LoVo (cell line): ENCODE data around the gene ZNF385A.
"Not testable (repeated sequence)": the region's sequence is repeated elsewhere in the genome, so short reads cannot be mapped to it uniquely, and the experiment has no call there.

ENCODE experiments used
- DNase-seq: peaks from one replicate; pipeline ENCODE4 v3.0.0-alpha.2; 2016; ENCODE audit warnings: low spot score

Gene ZNF385A

DNA sequence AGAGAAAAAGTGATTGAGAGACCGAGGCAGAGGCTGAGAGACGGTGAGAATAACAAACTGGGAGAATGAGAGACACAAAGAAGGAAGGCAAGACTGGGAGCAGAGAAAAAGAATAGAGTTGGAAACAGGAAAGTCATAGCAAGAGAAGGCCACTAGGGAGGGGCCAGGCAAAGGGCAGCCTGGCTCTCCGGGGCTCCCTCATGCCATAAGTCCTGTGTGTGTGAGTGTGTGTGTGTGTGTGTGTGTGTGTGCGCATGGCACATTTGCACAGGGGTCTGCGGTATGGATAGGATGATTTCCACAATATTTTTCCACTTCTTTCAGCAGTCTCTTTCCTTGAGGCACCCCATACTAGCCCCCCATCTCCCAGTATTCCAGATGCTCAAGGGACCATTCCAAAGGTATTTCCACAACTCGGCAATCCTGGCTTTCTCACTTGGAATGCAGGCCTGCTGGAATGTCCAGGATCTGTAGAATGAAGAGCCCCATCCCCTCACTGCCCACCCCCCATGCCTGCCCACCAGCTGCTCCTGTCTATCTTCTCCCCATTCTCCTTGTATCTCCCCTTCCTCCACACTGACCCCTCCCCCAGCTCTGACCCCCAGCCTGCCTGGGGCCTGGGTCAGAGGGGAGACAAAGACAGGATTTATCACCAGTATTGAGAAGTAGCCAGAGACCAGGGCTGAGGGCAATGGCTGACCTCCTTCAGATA, 29.3 kb downstream of the ZNF385A start:
- DNase-seq = no peak

DNA sequence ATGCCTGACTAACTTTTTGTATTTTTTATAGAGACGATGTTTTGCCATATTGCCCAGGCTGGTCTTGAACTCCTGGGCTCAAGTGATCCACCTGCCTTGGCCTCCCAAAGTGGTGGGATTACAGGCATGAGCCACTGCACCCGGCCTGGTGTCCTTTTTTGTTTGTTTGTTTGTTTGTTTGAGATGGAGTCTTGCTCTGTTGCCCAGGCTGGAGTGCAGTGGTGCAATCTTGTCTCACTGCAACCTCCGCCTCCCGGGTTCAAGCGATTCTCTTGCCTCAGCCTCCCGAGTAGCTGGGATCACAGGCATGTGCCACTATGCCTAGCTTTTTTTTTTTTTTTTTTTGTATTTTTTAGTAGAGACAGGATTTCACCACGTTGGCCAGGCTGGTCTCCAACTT, 30.3 kb downstream of the ZNF385A start:
- not testable (repeated sequence) for DNase-seq

DNA sequence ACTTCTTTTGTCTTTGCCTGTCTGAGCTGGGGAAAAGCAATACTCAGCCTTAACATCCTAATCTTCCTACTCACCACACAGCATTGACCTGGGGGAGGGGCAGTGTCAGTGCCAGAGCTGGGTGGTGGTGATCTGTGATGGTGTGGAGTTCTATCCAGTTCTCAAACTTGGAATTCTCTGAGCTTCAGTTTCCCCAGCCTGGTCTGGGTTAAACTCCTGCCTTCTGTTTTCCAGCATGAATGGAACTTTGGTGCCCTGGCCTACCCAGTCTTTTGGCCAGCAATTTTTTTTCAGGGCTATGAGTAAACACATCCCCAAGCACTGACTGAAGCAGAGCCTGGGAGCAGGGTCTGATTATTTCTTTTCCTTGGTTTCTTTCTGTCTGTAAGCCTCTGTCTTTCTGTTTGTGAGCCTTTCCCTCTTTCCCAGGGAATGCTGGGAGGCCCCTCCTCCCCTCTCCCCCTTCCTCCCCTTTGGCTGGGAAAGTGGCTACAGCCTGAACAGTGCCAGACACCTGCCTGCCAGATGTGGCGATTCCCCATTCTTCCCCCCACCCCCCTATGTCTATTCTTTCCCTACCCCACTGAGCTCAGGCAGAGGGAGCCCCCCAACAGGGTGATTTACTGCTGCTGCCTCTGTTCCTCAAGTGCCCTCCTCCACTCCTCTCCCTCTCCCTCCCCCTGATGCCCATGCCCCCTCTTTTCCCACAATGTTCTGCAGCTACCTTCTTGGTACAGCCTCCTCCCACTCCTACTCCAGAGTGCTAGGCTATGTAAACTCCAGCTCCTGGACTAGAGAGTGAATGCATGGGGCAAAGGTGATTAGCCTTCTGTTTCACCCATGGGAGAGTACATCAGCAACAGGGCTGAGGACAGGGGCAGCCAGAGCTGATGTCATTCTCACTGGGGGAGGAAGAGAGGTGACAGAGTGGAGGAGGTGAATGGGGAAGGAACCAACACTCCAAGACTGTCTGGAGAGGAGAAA, 31.4 kb downstream of the ZNF385A start:
- no peak for DNase-seq

GRCh38 chr12:54352022-54352531, 32.5 kb downstream of the ZNF385A start:
- no peak for DNase-seq

GRCh38 chr12:54351341-54351740, 33.2 kb downstream of the ZNF385A start:
- no peak for DNase-seq

DNA sequence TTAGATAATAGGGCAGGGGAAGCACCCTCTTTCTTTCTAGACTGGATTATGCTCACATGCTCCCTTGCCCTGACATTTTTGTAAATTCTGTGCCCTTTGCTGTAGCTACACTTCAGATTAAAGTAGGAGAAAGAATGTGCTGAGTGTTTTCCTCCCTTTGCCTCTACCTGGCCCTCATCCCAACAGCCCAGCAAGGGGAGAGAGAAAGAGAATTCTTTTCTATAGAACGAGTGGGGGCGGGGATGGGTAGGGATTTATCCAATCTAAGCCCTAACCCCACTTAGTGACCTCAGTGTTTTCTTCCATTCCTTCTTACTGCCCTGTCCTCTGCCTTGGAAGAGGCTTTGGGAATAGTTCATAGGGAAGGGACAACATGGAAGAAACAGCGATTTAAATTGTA, 33.8 kb downstream of the ZNF385A start:
- no peak for DNase-seq

DNA sequence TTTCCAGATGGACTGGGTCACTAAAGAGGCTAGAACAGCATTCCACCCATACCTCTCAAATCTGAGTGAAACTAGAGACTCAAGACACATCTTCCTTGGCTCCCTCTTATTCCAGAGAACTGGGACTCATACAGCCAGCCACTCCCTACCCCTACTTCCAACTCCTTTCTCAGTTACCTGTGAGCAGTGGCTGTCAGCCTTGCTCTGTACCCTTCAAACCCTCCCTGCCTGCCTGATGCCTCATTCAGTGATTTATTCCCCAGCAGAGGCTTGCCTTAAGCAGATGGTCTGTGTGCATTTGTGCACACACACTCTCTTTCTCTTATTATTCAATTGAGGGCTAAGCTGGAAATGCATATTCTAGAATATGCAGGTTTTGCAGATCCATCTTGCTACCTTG, 34.9 kb downstream of the ZNF385A start:
- no peak for DNase-seq

- no peak for DNase-seq
These were observed 35.5 kb downstream of the ZNF385A start for GRCh38 chr12:54349036-54349435.

DNA sequence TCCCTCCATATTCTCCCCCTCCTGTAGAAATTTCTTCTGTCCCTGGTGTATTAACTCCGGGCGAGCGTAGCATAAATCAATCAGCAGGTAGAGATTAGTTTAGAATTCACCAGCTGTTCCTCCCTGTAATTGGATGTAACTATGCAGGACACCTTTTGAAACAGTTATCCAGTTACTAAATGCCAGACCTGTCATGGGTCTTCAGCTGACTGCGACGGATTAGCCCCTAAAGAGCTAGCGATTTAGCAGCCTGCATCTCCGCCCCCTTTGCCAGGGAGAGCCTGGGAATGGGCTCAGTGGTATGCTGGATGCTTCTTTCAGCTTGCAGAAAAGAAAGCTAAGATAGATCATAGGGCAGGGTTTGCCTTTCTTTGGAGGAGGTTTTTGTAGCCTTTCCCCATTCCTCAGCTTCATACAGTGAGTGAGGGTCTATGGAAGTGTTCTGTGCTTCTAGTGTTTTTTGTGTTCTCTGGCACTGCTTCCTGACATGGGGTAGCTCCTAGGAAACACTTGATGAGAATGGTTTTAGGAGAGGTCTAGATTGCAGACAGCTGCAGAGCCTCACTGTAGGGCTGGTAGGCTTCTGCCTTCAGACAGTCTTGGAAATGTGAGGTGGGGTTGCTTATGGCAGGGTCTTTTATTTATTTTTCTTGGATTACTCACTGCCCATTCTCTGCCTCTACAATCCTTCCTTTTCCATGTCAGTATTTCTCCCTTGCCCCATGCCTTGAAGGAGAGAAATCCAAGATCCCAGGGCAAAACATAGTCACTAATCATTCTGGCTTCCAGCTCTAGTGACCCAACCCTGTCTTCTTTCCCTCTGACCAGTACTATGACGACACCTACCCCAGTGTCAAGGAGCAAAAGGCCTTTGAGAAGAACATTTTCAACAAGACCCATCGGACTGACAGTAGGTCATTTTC, 42.9 kb downstream of the ZNF385A start:
- no peak for DNase-seq

- no peak for DNase-seq
These were observed 43.7 kb downstream of the ZNF385A start for GRCh38 chr12:54340846-54341245.

DNA sequence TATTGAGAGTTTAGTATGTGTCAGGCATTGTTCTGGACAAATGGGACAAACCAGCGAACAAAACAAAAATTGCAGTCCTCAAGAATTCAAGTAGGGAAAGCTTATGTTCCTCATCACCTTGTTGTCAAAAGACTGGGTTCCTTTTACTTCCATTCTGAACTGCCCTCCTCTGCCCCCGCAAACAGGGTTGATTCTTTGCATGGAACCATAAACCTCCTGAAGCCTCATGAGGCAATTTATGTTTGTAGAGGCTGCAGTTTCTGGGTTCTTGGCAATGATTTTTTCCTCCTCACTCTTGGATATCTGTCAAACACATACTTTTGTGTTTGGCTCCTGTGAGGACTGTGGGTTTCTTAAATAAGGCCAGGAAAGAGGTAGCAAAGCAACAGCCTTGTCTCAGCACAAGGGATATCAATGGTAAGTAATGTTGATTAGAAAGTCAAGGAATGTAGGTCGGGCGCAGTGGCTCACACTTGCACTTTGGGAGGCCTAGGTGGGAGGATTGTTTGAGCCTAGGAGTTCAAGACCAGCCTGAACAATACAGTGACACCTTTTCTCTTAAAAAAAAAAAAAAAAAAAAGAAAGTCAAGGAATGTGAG, 45.7 kb downstream of the ZNF385A start:
- no peak for DNase-seq

DNA sequence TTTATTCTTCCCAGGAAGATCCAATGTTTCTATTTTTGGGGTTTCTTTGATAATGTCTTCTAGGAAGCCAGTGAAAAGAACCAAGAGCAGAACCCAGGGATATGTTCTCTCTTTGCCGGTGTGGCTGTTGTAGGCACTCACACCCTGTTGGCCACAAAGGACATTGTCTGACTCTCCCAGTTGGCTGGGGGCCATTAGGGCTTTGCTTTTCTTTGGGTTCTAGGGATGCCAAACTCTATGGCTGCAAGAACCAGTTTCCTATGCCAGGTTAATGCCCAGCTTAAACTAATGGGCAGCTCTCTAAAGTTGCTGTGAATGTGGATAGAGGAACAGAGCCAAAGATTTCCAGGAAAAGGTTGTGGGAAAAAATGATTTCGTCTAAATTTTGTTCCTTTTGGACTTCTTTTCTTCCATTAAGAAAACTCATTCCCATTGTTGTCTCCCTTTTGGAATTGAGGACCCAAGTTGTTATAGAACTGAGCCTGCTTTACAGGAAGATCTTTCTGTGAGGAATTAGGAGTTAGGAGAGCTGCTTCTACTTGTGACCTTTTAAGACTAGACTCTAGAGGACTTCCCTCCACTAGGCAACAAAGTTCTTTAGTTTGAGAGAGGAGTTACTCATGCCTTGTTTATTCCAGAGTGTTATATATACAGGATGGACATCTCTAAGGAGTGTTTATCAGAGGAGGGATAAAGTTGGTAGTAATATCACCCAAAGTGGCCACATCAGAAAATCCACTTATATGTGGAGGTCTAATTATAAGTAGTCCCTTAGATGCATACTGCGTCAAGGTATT, 46.5 kb downstream of the ZNF385A start:
- DNase-seq = no peak

GRCh38 chr12:54337280-54337842, 47.2 kb downstream of the ZNF385A start:
- no peak for DNase-seq

DNA sequence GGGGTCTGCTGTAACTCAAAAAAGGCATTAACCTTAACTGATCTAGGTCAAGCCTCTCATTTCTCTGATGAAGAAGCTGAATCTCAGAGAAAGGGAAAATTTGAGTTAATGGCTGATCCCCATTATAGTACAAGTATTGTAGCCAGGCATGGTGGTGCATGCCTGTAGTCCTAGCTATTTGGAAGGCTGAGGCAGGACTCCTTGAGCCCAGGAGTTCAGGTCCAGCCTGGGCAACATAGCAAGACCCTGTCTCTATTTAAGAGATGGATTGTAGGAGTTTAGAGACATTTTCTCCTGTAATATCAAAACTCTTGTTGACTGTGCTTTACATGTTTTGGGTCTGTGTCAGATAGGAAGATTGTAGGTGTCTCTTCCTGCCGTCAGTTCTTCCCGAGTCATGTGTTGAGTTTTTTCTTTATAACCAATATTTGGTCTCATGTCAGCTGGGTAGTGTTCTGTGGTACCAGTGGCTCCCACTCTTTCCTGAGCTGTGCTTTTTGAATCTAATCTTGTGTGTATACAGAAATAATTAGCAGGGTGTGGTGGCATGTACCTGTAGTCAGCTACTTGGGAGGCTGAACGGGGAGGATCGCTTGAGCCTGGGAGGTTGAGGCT, 51.0 kb downstream of the ZNF385A start:
- no peak for DNase-seq

DNA sequence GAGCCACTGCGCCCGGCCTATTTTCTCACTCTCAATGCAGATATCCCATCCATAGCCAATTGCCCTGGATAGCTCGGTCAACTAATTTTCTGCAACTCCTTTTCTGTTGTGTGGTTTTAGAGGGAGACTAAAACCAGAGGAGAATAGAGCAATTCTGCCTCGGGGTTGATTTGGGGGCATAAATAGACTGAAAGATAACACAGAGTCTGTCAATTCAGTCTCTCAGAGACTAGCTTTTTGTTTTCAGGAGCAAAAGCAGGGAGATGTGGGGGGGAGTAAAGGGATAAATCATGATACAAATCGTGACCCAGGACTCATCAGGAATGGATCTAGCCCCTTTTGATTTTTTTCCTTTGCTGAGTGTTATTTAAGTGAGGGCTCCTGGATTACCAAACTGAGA, 53.1 kb downstream of the ZNF385A start:
- DNase-seq = no peak

- no peak for DNase-seq
These were observed 54.1 kb downstream of the ZNF385A start for GRCh38 chr12:54330442-54330841.

GRCh38 chr12:54329759-54330158, 54.8 kb downstream of the ZNF385A start:
- DNase-seq = no peak

DNA sequence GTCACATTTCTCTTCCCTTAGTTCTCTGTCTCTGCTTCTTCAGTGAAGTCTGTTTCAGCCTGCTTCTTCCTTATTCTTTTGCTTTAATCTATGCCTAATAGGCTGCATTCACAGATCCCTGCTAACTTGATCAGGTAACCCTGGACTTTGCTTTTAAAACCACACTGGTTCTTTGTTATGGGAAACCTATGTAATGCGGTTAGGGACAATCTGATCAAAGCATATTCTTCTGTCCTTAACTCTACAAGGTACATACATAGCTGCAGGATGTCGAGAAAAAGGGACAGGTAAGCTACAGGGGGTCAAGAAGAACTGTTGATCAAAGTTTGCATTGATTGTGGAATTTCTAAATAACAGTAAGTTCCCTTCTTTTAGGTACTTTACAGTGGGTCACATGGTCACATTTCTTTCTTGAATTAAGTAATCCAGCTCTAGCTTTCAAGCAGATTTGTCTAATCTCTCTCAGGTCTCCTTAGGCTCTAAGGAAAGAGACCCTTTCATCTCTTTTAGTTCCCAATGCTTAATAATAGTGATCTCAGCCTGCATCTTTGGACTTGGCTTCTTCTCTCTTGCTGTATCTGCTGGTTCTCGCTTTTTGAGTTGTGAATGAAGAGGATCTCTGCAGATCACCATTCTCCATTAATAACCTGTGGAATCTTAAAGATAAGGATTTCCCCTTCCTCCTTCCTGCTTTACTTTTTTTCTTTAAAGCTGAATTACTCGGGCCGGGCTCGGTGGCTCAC, 55.8 kb downstream of the ZNF385A start:
- no peak for DNase-seq

DNA sequence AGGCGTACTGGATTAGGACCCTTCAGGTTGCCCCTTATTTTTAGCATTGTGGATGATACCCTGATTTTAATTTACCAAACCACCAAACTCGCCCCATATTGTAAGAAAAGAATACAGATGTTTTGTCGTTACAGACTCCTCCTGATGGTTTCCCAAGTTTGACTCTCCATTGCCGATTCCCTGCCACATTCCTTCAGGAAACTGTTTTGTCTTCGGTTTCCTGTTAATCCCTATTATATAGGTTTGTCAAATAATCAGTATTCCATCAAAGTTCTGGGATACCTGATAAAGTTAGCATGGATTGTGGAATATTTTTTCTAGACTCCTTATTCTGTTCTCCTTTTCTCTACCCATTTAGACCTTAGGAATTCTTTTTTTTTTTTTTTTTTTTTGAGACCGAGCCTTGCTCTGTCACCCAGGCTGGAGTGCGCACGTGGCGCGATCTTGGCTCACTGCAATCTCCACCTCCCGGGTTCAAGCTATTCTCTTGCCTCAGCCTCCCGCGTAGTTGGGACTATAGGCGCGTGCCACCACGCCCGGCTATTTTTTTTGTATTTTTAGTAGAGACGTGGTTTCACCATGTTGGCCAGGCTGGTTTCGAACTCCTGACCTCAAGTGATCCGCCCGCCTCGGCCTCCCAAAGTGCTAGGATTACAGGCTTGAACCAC, 59.0 kb downstream of the ZNF385A start:
- not testable (repeated sequence) for DNase-seq
